Measurements from ENCODE around the gene FOSL2.

GRCh38 chr2:28356095-28356911 lies 36.4 kb upstream of the FOSL2 start:
- no peak for TF ChIP-seq EZH2 (IDR thresholded peaks at IDR 0.05; ENCODE audit: borderline replicate concordance, low read depth, low read length, severe bottlenecking)
- TF ChIP-seq CTCF (IDR thresholded peaks at IDR 0.05; ENCODE audit: borderline replicate concordance, extremely low read depth, low read length, poor library complexity, severe bottlenecking): no peak
